ENCODE measurements around the gene INAFM2.

- no peak for TF ChIP-seq CTCF (IDR thresholded peaks at IDR 0.05)
- no peak for TF ChIP-seq POLR2A (IDR thresholded peaks at IDR 0.05)
- TF ChIP-seq EP300 (IDR thresholded peaks at IDR 0.05): no peak
These were observed 14.1 kb downstream of the INAFM2 start for GRCh38 chr15:40337597-40337996.

All from ovary (tissue), 3 donors.